Measurements from ENCODE around the gene AZIN2. TPM values are rescaled to one million over a fixed set of nuclear protein-coding genes. Genes with fewer than 3 reads are reported as not detected.

Gene AZIN2
- total RNA-seq, 1 experiment from 2014 or later: 2.4 TPM

GRCh38 chr1:33155877-33156538 is 75.1 kb downstream of the AZIN2 start:
- Histone ChIP-seq H3K27ac (ENCODE audit: low read length) (no peak overlapping the region), H3K27me3 (ENCODE audit: control insufficient read depth, insufficient read depth, low read length) (no peaks in the 10 kb centered on the region), H3K36me3 (ENCODE audit: control insufficient read depth, insufficient read depth, low read length) (no peaks in the 10 kb centered on the region), H3K4me3 (ENCODE audit: low read depth in 2 of 2, low read length in 2 of 2) (no peak overlapping the region), H3K9me3 (ENCODE audit: control insufficient read depth, insufficient read depth, low read depth, low read length) (no peaks in the 10 kb centered on the region), H3K4me1 (ENCODE audit: control insufficient read depth, insufficient read depth, low read length) (no peaks in the 10 kb centered on the region)
- DNase-seq (ENCODE audit: low read depth, low spot score) (no peak), ATAC-seq (no peak)
- intact Hi-C loops (cut with micrococcal nuclease; ENCODE audit: unreplicated experiment) (no loop called here), in situ Hi-C loops (cut with HindIII; ENCODE audit: low pct_unique_long_range_greater_than_20kb, low sequenced_read_pairs) (no loop called here)
- BruUV-seq (replicated peaks): TSS peak; percentile 59
- CTCF ChIA-PET: no interaction called here
- no peak for TF ChIP-seq REST (IDR thresholded peaks at IDR 0.05; ENCODE audit: insufficient read depth in 1 of 2, low read depth in 2 of 2, low read length in 1 of 2)
- TF ChIP-seq TCF7L2 (IDR thresholded peaks at IDR 0.05; ENCODE audit: low read depth, low read length): no peak
- TF ChIP-seq SIN3A (IDR thresholded peaks at IDR 0.05; ENCODE audit: borderline replicate concordance, insufficient read depth, low read depth, low read length): no peak
- no peak for TF ChIP-seq POLR2AphosphoS5 (IDR thresholded peaks at IDR 0.05; ENCODE audit: low read depth, low read length)
- TF ChIP-seq, protein P1, sequence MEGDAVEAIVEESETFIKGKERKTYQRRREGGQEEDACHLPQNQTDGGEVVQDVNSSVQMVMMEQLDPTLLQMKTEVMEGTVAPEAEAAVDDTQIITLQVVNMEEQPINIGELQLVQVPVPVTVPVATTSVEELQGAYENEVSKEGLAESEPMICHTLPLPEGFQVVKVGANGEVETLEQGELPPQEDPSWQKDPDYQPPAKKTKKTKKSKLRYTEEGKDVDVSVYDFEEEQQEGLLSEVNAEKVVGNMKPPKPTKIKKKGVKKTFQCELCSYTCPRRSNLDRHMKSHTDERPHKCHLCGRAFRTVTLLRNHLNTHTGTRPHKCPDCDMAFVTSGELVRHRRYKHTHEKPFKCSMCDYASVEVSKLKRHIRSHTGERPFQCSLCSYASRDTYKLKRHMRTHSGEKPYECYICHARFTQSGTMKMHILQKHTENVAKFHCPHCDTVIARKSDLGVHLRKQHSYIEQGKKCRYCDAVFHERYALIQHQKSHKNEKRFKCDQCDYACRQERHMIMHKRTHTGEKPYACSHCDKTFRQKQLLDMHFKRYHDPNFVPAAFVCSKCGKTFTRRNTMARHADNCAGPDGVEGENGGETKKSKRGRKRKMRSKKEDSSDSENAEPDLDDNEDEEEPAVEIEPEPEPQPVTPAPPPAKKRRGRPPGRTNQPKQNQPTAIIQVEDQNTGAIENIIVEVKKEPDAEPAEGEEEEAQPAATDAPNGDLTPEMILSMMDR (IDR thresholded peaks at IDR 0.05): no peak
- POLR2A ChIA-PET: no interaction called here

DNA sequence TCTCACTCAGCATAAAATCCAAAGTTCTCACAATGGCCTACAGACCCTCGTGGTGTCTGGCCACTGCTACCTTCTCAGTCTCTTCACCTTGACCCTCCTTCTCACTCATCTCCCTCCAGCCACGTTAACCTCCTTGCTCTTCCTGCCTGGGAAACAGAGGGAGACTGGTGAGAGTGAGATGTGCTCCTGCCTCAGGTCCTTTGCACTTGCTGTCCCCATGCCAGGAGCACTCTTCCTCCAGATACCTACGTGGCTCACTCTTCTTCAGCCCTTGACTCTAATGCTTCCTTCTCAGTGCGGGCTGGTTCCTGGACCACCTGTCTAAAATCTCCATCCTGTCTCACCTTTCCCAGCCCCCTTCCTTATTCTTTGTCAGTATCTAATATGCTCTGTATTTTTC is 76.2 kb downstream of the AZIN2 start:
- Histone ChIP-seq H3K27ac (ENCODE audit: low read length) (no peak overlapping the region), H3K27me3 (ENCODE audit: control insufficient read depth, insufficient read depth, low read length) (no peaks in the 10 kb centered on the region), H3K9me3 (ENCODE audit: control insufficient read depth, insufficient read depth, low read depth, low read length) (no peaks in the 10 kb centered on the region), H3K4me3 (ENCODE audit: low read depth in 2 of 2, low read length in 2 of 2) (no peak overlapping the region), H3K4me1 (ENCODE audit: control insufficient read depth, insufficient read depth, low read length) (no peaks in the 10 kb centered on the region), H3K36me3 (ENCODE audit: control insufficient read depth, insufficient read depth, low read length) (no peaks in the 10 kb centered on the region)
- ChIA-PET POLR2A (no interaction called here), CTCF (no interaction called here)
- no TSS peak for BruUV-seq (replicated peaks)
- in situ Hi-C loops (cut with HindIII; ENCODE audit: low pct_unique_long_range_greater_than_20kb, low sequenced_read_pairs): no loop called here
- DNase-seq (ENCODE audit: low read depth, low spot score) (no peak), ATAC-seq (no peak)
- intact Hi-C loops (cut with micrococcal nuclease; ENCODE audit: unreplicated experiment): no loop called here
- no peak for TF ChIP-seq TCF7L2 (IDR thresholded peaks at IDR 0.05; ENCODE audit: low read depth, low read length)
- no peak for TF ChIP-seq SIN3A (IDR thresholded peaks at IDR 0.05; ENCODE audit: borderline replicate concordance, insufficient read depth, low read depth, low read length)
- no peak for TF ChIP-seq POLR2AphosphoS5 (IDR thresholded peaks at IDR 0.05; ENCODE audit: low read depth, low read length)
- TF ChIP-seq, protein P1 (IDR thresholded peaks at IDR 0.05): no peak
- no peak for TF ChIP-seq REST (IDR thresholded peaks at IDR 0.05; ENCODE audit: insufficient read depth in 1 of 2, low read depth in 2 of 2, low read length in 1 of 2)

Measured in Panc1 (cell line).